ENCODE results near the gene ZNF862. TPM values are rescaled to one million over a fixed set of nuclear protein-coding genes. Genes with fewer than 3 reads are reported as not detected.

ZNF862 gene
- polyA plus RNA-seq, 1 of the 3 experiments (the other 2 are of a cell fraction), result 17.3 TPM

- TF ChIP-seq REST (IDR thresholded peaks at IDR 0.05; ENCODE audit: low read depth, low read length) (no peak), SIN3A (IDR thresholded peaks at IDR 0.05; ENCODE audit: borderline replicate concordance, low read depth, low read length) (no peak), SMC3 (IDR thresholded peaks at IDR 0.05; ENCODE audit: low read depth, low read length) (no peak), JUND (IDR thresholded peaks at IDR 0.05) (no peak), ELF1 (IDR thresholded peaks at IDR 0.05) (no peak), RXRA (IDR thresholded peaks at IDR 0.05; ENCODE audit: borderline replicate concordance, low read depth) (no peak), NFIC (IDR thresholded peaks at IDR 0.05; ENCODE audit: borderline replicate concordance) (no peak), ZBTB33 (IDR thresholded peaks at IDR 0.05; ENCODE audit: borderline replicate concordance, low read depth) (no peak), RCOR1 (IDR thresholded peaks at IDR 0.05; ENCODE audit: low read length) (no peak), TAF1 (IDR thresholded peaks at IDR 0.05; ENCODE audit: borderline replicate concordance, low read depth, low read length) (no peak), MXI1 (IDR thresholded peaks at IDR 0.05; ENCODE audit: low read depth, low read length) (no peak), TCF12 (IDR thresholded peaks at IDR 0.05) (no peak), CTCF (IDR thresholded peaks at IDR 0.05) (no peak)
- CTCF ChIA-PET, result interaction anchor here (1.2 to 10.8 kb wide), 5 partner anchors 16 to 34 kb away, joined by 3 to 119 read pairs (median 7); no protein-coding TSS in a partner anchor
- 58% methylated on average over 7 of the region's 8 CpGs for WGBS (ENCODE audit: low lambda C conversion rate)
Measured at GRCh38 chr7:149823631-149824199, 14.5 kb upstream of the ZNF862 start.

More at GRCh38 chr7:149823631-149824199, 14.5 kb upstream of the ZNF862 start:
- Histone ChIP-seq H3K4me3 (ENCODE audit: low read depth in 2 of 2, low read length in 1 of 2) (no peak overlapping the region), H3K79me2 (ENCODE audit: insufficient read depth) (no peaks in the 10 kb centered on the region), H3F3A (replicated peaks; ENCODE audit: insufficient read depth) (no peaks in the 10 kb centered on the region), H3K36me3 (replicated peaks in 1 of 2; ENCODE audit: control insufficient read depth in 1 of 2, insufficient read depth in 2 of 2, low read length in 1 of 2) (no peaks in the 10 kb centered on the region), H3K4me2 (no peak overlapping the region), H3K27me3 (ENCODE audit: insufficient read depth) (peaks cover 12% of the 10 kb centered on the region; the same call in 1 of the 2 replicates), H3K9me2 (no peaks in the 10 kb centered on the region), H3K9ac (no peak overlapping the region), H3K9me3 (no peaks in the 10 kb centered on the region), H3K27ac (ENCODE audit: low read depth in 2 of 2, low read length in 1 of 2) (no peak overlapping the region), H2AFZ (ENCODE audit: low read depth) (no peak overlapping the region), H4K20me1 (ENCODE audit: insufficient read depth) (no peaks in the 10 kb centered on the region), H3K4me1 (ENCODE audit: control insufficient read depth in 1 of 2, insufficient read depth in 2 of 2, low read depth in 1 of 2, low read length in 1 of 2) (peaks cover 0 to 2% of the 10 kb centered on the region in 2 experiments; a peak in 1 of 4 replicates)
- DNase-seq, result no peak
- POLR2A ChIA-PET, result no interaction called here
